Measurements from ENCODE around the gene SMIM33. TPM values are rescaled to one million over a fixed set of nuclear protein-coding genes. Genes with fewer than 3 reads are reported as not detected.

SMIM33 gene
- total RNA-seq, 1 donor from 2014 or later: not detected

DNA sequence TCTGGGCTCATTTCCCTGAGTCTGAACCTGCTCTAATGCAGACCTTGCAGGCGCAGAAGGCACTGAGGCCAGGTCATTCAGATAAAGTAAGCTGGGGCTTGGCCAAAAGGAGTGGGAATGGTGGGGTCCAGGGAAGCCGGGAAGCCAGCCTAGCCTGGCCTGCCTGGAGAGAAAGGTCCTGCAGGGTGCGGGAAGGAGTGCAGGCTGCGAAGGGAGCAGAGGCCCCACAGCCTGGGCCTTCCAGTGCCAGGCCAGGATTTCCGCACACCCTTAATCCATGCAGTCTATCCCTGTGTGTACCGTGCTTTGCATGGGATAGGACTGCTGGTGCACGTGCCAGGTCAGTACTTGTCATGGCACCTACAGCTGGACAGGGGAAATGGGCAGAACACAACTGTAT lies 15.4 kb downstream of the SMIM33 start:
- Histone ChIP-seq H3K27me3 (no peaks in the 10 kb centered on the region), H3K9me3 (no peaks in the 10 kb centered on the region), H3K36me3 (no peaks in the 10 kb centered on the region), H3K4me3 (no peak overlapping the region), H3K4me1 (peaks cover 4 to 7% of the 10 kb centered on the region in 2 donors), H3K27ac (no peak overlapping the region)
- intact Hi-C loops (cut with DNase I): no loop called here
- no peak for DNase-seq (ENCODE audit: low spot score in 2 of 2)
- TF ChIP-seq CTCF (IDR thresholded peaks at IDR 0.05): no peak

GRCh38 chr5:139488260-139488659 lies 17.5 kb downstream of the SMIM33 start:
- H3K4me1 ChIP-seq: peaks cover 4 to 6% of the 10 kb centered on the region in 2 donors
- H3K9me3 ChIP-seq: no peaks in the 10 kb centered on the region
- no peaks in the 10 kb centered on the region for H3K27me3 ChIP-seq
- no peak for TF ChIP-seq CTCF (IDR thresholded peaks at IDR 0.05)
- H3K4me3 ChIP-seq: no peak overlapping the region
- H3K27ac ChIP-seq: peak overlapping the region in 1 of 2 donors; percentile 34
- intact Hi-C loops (cut with DNase I): no loop called here
- no peak for DNase-seq (ENCODE audit: low spot score in 2 of 2)
- H3K36me3 ChIP-seq: no peaks in the 10 kb centered on the region

DNA sequence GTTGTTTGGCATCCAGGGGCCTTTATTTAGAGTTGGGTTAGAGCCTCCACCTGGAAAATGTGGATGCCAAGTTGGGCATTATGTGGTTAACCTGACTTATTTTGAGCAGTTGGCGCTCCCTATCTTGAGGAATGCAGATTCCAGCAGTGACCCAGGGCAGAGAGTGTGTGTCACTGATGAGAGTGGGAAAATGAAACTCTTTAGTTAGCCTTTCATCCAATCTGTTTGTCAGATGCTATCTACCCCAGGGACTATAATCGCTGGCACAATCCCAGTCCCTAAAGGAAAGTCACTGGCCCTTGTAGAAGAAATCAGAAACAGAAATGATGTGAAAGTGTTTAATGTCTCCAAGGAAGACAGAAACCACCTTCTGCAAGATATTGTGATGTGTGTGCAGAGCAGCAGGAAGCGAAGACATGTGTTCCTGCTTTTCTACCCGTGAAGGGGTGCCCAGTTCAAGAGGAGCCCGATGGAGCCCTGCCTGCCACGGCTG lies 21.9 kb downstream of the SMIM33 start:
- intact Hi-C loops (cut with DNase I): no loop called here
- H3K27me3 ChIP-seq: no peaks in the 10 kb centered on the region
- H3K27ac ChIP-seq: peak overlapping the region in 1 of 2 donors; percentile 17
- no peaks in the 10 kb centered on the region for H3K36me3 ChIP-seq
- peaks cover 0 to 7% of the 10 kb centered on the region in 2 donors for H3K4me1 ChIP-seq
- no peak for DNase-seq (ENCODE audit: low spot score in 2 of 2)
- H3K4me3 ChIP-seq: peak overlapping the region in 1 of 2 donors; percentile 1
- H3K9me3 ChIP-seq: no peaks in the 10 kb centered on the region
- TF ChIP-seq CTCF (IDR thresholded peaks at IDR 0.05): no peak

DNA sequence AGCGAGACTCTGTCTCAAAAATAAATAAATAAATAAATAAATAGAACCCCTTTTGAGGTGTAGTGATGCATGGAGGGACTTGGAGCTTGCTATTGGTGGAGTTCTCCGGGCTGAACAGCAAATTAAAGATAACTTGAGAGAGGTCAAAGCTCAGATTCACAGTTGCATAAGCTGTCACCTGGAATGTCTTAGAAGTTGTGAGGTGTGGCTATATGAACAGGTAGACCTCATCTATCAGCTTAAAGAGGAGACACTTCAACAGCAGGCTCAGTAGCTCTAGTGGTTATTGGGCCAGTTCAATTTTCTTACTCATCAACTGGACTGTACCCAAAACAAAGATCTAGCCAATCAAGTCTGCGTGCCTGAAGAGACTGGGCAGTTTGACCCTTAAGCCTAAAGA lies 23.5 kb downstream of the SMIM33 start:
- Histone ChIP-seq H3K4me1 (peaks cover 0 to 7% of the 10 kb centered on the region in 2 donors), H3K36me3 (no peaks in the 10 kb centered on the region), H3K27me3 (no peaks in the 10 kb centered on the region), H3K27ac (no peak overlapping the region), H3K4me3 (no peak overlapping the region), H3K9me3 (no peaks in the 10 kb centered on the region)
- no peak for TF ChIP-seq CTCF (IDR thresholded peaks at IDR 0.05)
- intact Hi-C loops (cut with DNase I): no loop called here
- no peak for DNase-seq (ENCODE audit: low spot score in 2 of 2)

DNA sequence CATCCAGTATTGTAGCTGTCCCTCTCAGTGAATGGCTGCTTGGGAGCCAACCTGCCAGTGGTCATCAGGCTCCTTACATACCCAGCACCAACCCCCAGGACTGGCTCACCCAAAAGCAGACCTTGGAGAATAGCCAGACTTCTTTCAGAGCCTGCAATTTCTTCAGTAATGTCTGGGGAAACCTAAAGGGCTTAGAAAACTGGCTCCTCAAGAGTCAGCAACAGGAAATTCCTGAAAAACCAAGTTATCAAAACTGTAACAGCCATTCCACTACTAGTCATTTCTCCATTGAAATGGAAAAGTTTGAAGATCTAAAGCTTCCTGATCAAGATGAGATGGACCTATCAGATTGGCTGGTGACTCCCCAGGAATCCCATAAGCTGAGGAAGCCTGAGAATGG lies 24.0 kb downstream of the SMIM33 start:
- H3K36me3 ChIP-seq: no peaks in the 10 kb centered on the region
- intact Hi-C loops (cut with DNase I): no loop called here
- no peak for DNase-seq (ENCODE audit: low spot score in 2 of 2)
- TF ChIP-seq CTCF (IDR thresholded peaks at IDR 0.05): no peak
- peaks cover 0 to 7% of the 10 kb centered on the region in 2 donors for H3K4me1 ChIP-seq
- H3K4me3 ChIP-seq: no peak overlapping the region
- no peaks in the 10 kb centered on the region for H3K27me3 ChIP-seq
- H3K27ac ChIP-seq: no peak overlapping the region
- H3K9me3 ChIP-seq: no peaks in the 10 kb centered on the region

Measured in ascending aorta (tissue), 2 donors.